HEK293 (cell line): ENCODE measurements around the gene CHMP4A.

Experiments
- CTCF ChIA-PET: fragments of 350-600 bp; formaldehyde crosslinking; extraction: SDS; loops from one replicate; lab custom pipeline; 2021; ENCODE audit warnings: antibody characterized with exemption; lab: Yijun Ruan, JAX
- POLR2A ChIA-PET: fragments of 300-600 bp; formaldehyde crosslinking; extraction: SDS; loops from one replicate; lab custom pipeline; 2020; ENCODE audit warnings: antibody characterized with exemption, inconsistent platforms; lab: Yijun Ruan, JAX
- H3K27ac ChIP-seq: fragments of 200-500 bp; sonication (Bioruptor generic); 2 replicates; pipeline ENCODE4 v1.5.1; 2014; ENCODE audit warnings: low read depth, low read length, control low read depth, inconsistent platforms; ENCODE audit errors: extremely low read depth
- H3K36me3 ChIP-seq, 2 experiments: fragments of 200-500 bp in 1 of 2; sonication (Bioruptor generic) in 1 of 2; 1 replicate in 1 of 2; 2 replicates in 1 of 2; pipeline ENCODE4 v1.5.1; 2014 to 2017; ENCODE audit warnings: inconsistent platforms in 2 of 2, low read length in 2 of 2; ENCODE audit not compliant: control insufficient read depth in 2 of 2, insufficient read depth in 1 of 2
- H3K4me1 ChIP-seq: fragments of 200-500 bp; sonication (Bioruptor generic); 2 replicates; pipeline ENCODE4 v1.5.1; 2014; ENCODE audit warnings: mild to moderate bottlenecking, low read length, inconsistent platforms; ENCODE audit not compliant: control insufficient read depth, insufficient read depth
- H3K4me3 ChIP-seq: 2 replicates; pipeline ENCODE4 v1.5.1; 2011; ENCODE audit warnings: low read depth, mild to moderate bottlenecking, control low read depth, low read length, moderate library complexity
- H3K9me3 ChIP-seq: fragments of 200-500 bp; sonication (Bioruptor generic); 2 replicates; pipeline ENCODE4 v1.5.1; 2014; ENCODE audit warnings: low read depth, low read length, inconsistent platforms; ENCODE audit not compliant: control insufficient read depth, insufficient read depth
- FEZF1 ChIP-seq: fragments of 450-650 bp; formaldehyde crosslinking; IDR thresholded peaks from 2 replicates; pipeline ENCODE4 v1.5.1; 2016; ENCODE audit warnings: missing biosample characterization, missing genetic modification characterization
- KLF17 ChIP-seq: fragments of 450-650 bp; formaldehyde crosslinking; IDR thresholded peaks from 2 replicates; pipeline ENCODE4 v1.5.1; 2016; ENCODE audit warnings: missing biosample characterization, missing genetic modification characterization
- KLF9 ChIP-seq: fragments of 450-650 bp; formaldehyde crosslinking; IDR thresholded peaks from 2 replicates; pipeline ENCODE4 v1.5.1; 2016; ENCODE audit warnings: missing biosample characterization, missing genetic modification characterization, low read depth
- RBAK ChIP-seq: fragments of 450-650 bp; formaldehyde crosslinking; IDR thresholded peaks from 2 replicates; pipeline ENCODE4 v1.5.1; 2016; ENCODE audit warnings: missing biosample characterization, missing genetic modification characterization
- SCRT1 ChIP-seq: fragments of 450-650 bp; formaldehyde crosslinking; IDR thresholded peaks from 2 replicates; pipeline ENCODE4 v1.5.1; 2016; ENCODE audit warnings: missing biosample characterization, missing genetic modification characterization, borderline replicate concordance
- ZBTB17 ChIP-seq: fragments of 450-650 bp; formaldehyde crosslinking; IDR thresholded peaks from 2 replicates; pipeline ENCODE4 v1.5.1; 2016; ENCODE audit warnings: missing biosample characterization, missing genetic modification characterization
- ZBTB48 ChIP-seq: fragments of 450-650 bp; formaldehyde crosslinking; IDR thresholded peaks from 2 replicates; pipeline ENCODE4 v1.5.1; 2016; ENCODE audit warnings: missing biosample characterization, missing genetic modification characterization
- ZNF10 ChIP-seq: fragments of 450-650 bp; formaldehyde crosslinking; IDR thresholded peaks from 2 replicates; pipeline ENCODE4 v1.5.1; 2017; ENCODE audit warnings: missing biosample characterization, missing genetic modification characterization
- ZNF148 ChIP-seq: fragments of 450-650 bp; formaldehyde crosslinking; IDR thresholded peaks from 2 replicates; pipeline ENCODE4 v1.5.0; 2017; ENCODE audit warnings: missing biosample characterization, missing genetic modification characterization, borderline replicate concordance
- ZNF239 ChIP-seq: fragments of 450-650 bp; formaldehyde crosslinking; IDR thresholded peaks from 2 replicates; pipeline ENCODE4 v1.5.1; 2016; ENCODE audit warnings: missing biosample characterization, missing genetic modification characterization
- ZNF394 ChIP-seq: fragments of 450-650 bp; formaldehyde crosslinking; IDR thresholded peaks from 2 replicates; pipeline ENCODE4 v1.5.1; 2016; ENCODE audit warnings: missing biosample characterization, missing genetic modification characterization, mild to moderate bottlenecking, moderate library complexity, borderline replicate concordance
- ZNF404 ChIP-seq: fragments of 450-650 bp; formaldehyde crosslinking; IDR thresholded peaks from 2 replicates; pipeline ENCODE4 v1.5.1; 2017; ENCODE audit warnings: missing biosample characterization, missing genetic modification characterization
- ZNF416 ChIP-seq: fragments of 450-650 bp; formaldehyde crosslinking; IDR thresholded peaks from 2 replicates; pipeline ENCODE4 v1.5.1; 2016; ENCODE audit warnings: missing biosample characterization, missing genetic modification characterization
- ZNF423 ChIP-seq: fragments of 450-650 bp; formaldehyde crosslinking; IDR thresholded peaks from 2 replicates; pipeline ENCODE4 v1.5.1; 2016; ENCODE audit warnings: missing biosample characterization, missing genetic modification characterization
- ZNF600 ChIP-seq: fragments of 450-650 bp; formaldehyde crosslinking; IDR thresholded peaks from 2 replicates; pipeline ENCODE4 v1.5.1; 2016; ENCODE audit warnings: missing biosample characterization, missing genetic modification characterization
- ZNF610 ChIP-seq: fragments of 450-650 bp; formaldehyde crosslinking; IDR thresholded peaks from 2 replicates; pipeline ENCODE4 v1.5.1; 2016; ENCODE audit warnings: missing biosample characterization, missing genetic modification characterization, borderline replicate concordance
- ZNF658 ChIP-seq: fragments of 450-650 bp; formaldehyde crosslinking; IDR thresholded peaks from 2 replicates; pipeline ENCODE4; 2016; ENCODE audit warnings: missing biosample characterization, missing genetic modification characterization
- ZNF707 ChIP-seq: fragments of 450-650 bp; formaldehyde crosslinking; IDR thresholded peaks from 2 replicates; pipeline ENCODE4 v1.5.1; 2016; ENCODE audit warnings: missing biosample characterization, missing genetic modification characterization
- ZNF768 ChIP-seq: fragments of 450-650 bp; formaldehyde crosslinking; IDR thresholded peaks from 2 replicates; pipeline ENCODE4 v1.5.1; 2018; ENCODE audit warnings: missing biosample characterization, mild to moderate bottlenecking, missing genetic modification characterization
- ZNF776 ChIP-seq: fragments of 450-650 bp; formaldehyde crosslinking; IDR thresholded peaks from 2 replicates; pipeline ENCODE4 v1.5.0; 2017; ENCODE audit warnings: missing biosample characterization, missing genetic modification characterization, borderline replicate concordance
- ZSCAN18 ChIP-seq: fragments of 450-650 bp; formaldehyde crosslinking; IDR thresholded peaks from 2 replicates; pipeline ENCODE4 v1.5.1; 2016; ENCODE audit warnings: missing biosample characterization, missing genetic modification characterization
- ZSCAN5A ChIP-seq: fragments of 450-650 bp; formaldehyde crosslinking; IDR thresholded peaks from 2 replicates; pipeline ENCODE4 v1.5.1; 2016; ENCODE audit warnings: missing biosample characterization, missing genetic modification characterization

CHMP4A gene

GRCh38 chr14:24215495-24216344, 2.4 kb upstream of the CHMP4A start, which contains the start of gene MDP1 (continued):
- TF ChIP-seq ZSCAN18 (tag by site-specific recombination) (no peak; the same call in 1 of the 2 replicates), ZBTB17 (tag by site-specific recombination) (peak; percentile 87), ZNF394 (tag by site-specific recombination) (peak; percentile 58; the same call in 1 of the 2 replicates), KLF9 (peak; percentile 6; the same call in 1 of the 2 replicates), ZBTB48 (tag by site-specific recombination) (no peak; the same call in 1 of the 2 replicates), ZNF416 (tag by site-specific recombination) (no peak), ZNF600 (tag by site-specific recombination) (peak; percentile 93), ZSCAN5A (tag by site-specific recombination) (no peak), RBAK (tag by site-specific recombination) (no peak)

- TF ChIP-seq KLF17 (tag by site-specific recombination) (no peak), ZNF707 (tag by site-specific recombination) (no peak), ZNF148 (tag by site-specific recombination) (no peak), ZNF423 (no peak), FEZF1 (tag by site-specific recombination) (no peak), SCRT1 (tag by site-specific recombination) (no peak), ZNF776 (tag by site-specific recombination) (no peak), ZNF610 (tag by site-specific recombination) (no peak), ZNF10 (tag by site-specific recombination) (no peak), ZNF768 (tag by site-specific recombination) (no peak), ZNF239 (tag by site-specific recombination) (no peak), ZNF404 (tag by site-specific recombination) (no peak), ZNF658 (no peak)
- ChIA-PET POLR2A (interaction anchor here (0.8 to 4.3 kb wide), 17 partner anchors 9 to 99 kb away, joined by 3 to 43 read pairs (median 5); partner anchors contain the start of genes DCAF11, EMC9, IPO4 and IRF9), CTCF (interaction anchor here (0.6 to 1.6 kb wide), 9 partner anchors 9 to 913 kb away, joined by 3 to 4 read pairs (median 3); no protein-coding TSS in a partner anchor)
- Histone ChIP-seq H3K4me1 (no peaks in the 10 kb centered on the region), H3K27ac (peak overlapping the region; percentile 94), H3K4me3 (peak overlapping the region; percentile 26; the same call in 1 of the 2 replicates), H3K36me3 (peaks cover 13 to 50% of the 10 kb centered on the region in 2 experiments), H3K9me3 (no peaks in the 10 kb centered on the region)
Observed at GRCh38 chr14:24213866-24214662, 776 bp upstream of the CHMP4A start.
